ENCODE results near the gene PLXNB1.

PLXNB1 gene

DNA sequence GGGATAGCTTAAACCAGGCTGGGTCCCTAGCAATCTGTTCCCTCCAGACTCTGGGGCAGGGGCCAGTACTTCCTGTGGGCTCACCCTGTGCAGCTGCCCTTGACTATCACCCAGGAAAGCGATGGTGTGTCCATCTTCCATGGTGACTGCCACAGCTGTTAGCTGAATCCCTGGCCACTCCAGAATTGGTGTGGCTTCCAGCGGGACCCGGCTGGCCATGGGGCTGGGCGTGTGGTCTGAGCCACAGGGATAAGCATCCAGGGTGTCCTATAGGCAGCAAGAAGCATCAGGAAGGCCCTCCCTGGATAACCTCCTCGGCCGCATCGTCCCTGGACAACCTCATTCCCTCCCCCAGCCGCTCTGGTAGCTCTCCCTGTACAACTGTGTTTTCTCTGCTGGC is 7.2 kb downstream of the PLXNB1 start:
- H3K9ac ChIP-seq (ENCODE audit: low read length), result no peak overlapping the region
- no peaks in the 10 kb centered on the region for H3K9me3 ChIP-seq (ENCODE audit: low read length)
- no peak overlapping the region for H3K4me3 ChIP-seq (ENCODE audit: low read depth in 1 of 2, low read length in 2 of 2)
- peak overlapping the region; percentile 22 for H3K27ac ChIP-seq (ENCODE audit: low read depth, low read length)
- peaks cover 49% of the 10 kb centered on the region for H3K4me1 ChIP-seq (ENCODE audit: insufficient read depth, low read length)
- no peaks in the 10 kb centered on the region for H3K27me3 ChIP-seq (ENCODE audit: control insufficient read depth in 1 of 2, insufficient read depth in 2 of 2, low read length in 2 of 2)
- peaks cover 36% of the 10 kb centered on the region for H3K36me3 ChIP-seq (ENCODE audit: insufficient read depth, low read length)

- Histone ChIP-seq H3K4me3 (ENCODE audit: low read depth in 1 of 2, low read length in 2 of 2) (no peak overlapping the region), H3K9ac (ENCODE audit: low read length) (no peak overlapping the region), H3K27ac (ENCODE audit: low read depth, low read length) (no peak overlapping the region), H3K27me3 (ENCODE audit: control insufficient read depth in 1 of 2, insufficient read depth in 2 of 2, low read length in 2 of 2) (no peaks in the 10 kb centered on the region), H3K4me1 (ENCODE audit: insufficient read depth, low read length) (peaks cover 44% of the 10 kb centered on the region), H3K36me3 (ENCODE audit: insufficient read depth, low read length) (peaks cover 40% of the 10 kb centered on the region), H3K9me3 (ENCODE audit: low read length) (no peaks in the 10 kb centered on the region)
Observed at GRCh38 chr3:48422272-48422671, 7.6 kb downstream of the PLXNB1 start.

GRCh38 chr3:48420561-48420960 is 9.3 kb downstream of the PLXNB1 start:
- no peaks in the 10 kb centered on the region for H3K9me3 ChIP-seq (ENCODE audit: low read length)
- no peak overlapping the region for H3K4me3 ChIP-seq (ENCODE audit: low read depth in 1 of 2, low read length in 2 of 2)
- H3K9ac ChIP-seq (ENCODE audit: low read length), result no peak overlapping the region
- H3K36me3 ChIP-seq (ENCODE audit: insufficient read depth, low read length), result peaks cover 53% of the 10 kb centered on the region
- H3K27me3 ChIP-seq (ENCODE audit: control insufficient read depth in 1 of 2, insufficient read depth in 2 of 2, low read length in 2 of 2), result no peaks in the 10 kb centered on the region
- no peak overlapping the region for H3K27ac ChIP-seq (ENCODE audit: low read depth, low read length)
- peaks cover 27% of the 10 kb centered on the region for H3K4me1 ChIP-seq (ENCODE audit: insufficient read depth, low read length)

DNA sequence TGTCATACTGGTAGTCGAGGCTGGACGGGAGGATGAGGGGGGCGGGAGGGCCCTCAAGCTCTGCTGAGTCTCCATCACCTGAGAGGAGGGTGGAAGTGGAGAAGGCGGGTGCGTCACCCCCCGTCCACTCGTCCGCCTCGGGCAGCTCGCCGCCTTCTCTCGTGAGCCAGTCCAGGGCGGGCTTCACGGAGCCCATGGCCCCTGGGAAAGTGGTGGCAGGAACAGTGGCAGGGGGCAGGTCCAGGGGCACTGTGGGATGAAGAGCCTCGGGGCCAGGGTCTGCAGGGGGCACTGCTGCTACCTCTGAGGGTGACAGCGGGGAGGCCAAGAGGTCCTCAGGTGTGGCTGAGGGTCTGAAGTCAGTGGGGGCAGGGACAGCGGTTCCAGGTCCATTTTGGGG is 10.3 kb downstream of the PLXNB1 start:
- no peak overlapping the region for H3K27ac ChIP-seq (ENCODE audit: low read depth, low read length)
- peaks cover 20% of the 10 kb centered on the region for H3K4me1 ChIP-seq (ENCODE audit: insufficient read depth, low read length)
- H3K9me3 ChIP-seq (ENCODE audit: low read length), result no peaks in the 10 kb centered on the region
- H3K36me3 ChIP-seq (ENCODE audit: insufficient read depth, low read length), result peaks cover 62% of the 10 kb centered on the region
- H3K4me3 ChIP-seq (ENCODE audit: low read depth in 1 of 2, low read length in 2 of 2), result no peak overlapping the region
- no peak overlapping the region for H3K9ac ChIP-seq (ENCODE audit: low read length)
- H3K27me3 ChIP-seq (ENCODE audit: control insufficient read depth in 1 of 2, insufficient read depth in 2 of 2, low read length in 2 of 2), result no peaks in the 10 kb centered on the region

GRCh38 chr3:48419149-48419548 is 10.7 kb downstream of the PLXNB1 start:
- no peaks in the 10 kb centered on the region for H3K27me3 ChIP-seq (ENCODE audit: control insufficient read depth in 1 of 2, insufficient read depth in 2 of 2, low read length in 2 of 2)
- H3K9me3 ChIP-seq (ENCODE audit: low read length), result no peaks in the 10 kb centered on the region
- H3K9ac ChIP-seq (ENCODE audit: low read length), result no peak overlapping the region
- peaks cover 20% of the 10 kb centered on the region for H3K4me1 ChIP-seq (ENCODE audit: insufficient read depth, low read length)
- no peak overlapping the region for H3K4me3 ChIP-seq (ENCODE audit: low read depth in 1 of 2, low read length in 2 of 2)
- peaks cover 67% of the 10 kb centered on the region for H3K36me3 ChIP-seq (ENCODE audit: insufficient read depth, low read length)
- H3K27ac ChIP-seq (ENCODE audit: low read depth, low read length), result no peak overlapping the region

DNA sequence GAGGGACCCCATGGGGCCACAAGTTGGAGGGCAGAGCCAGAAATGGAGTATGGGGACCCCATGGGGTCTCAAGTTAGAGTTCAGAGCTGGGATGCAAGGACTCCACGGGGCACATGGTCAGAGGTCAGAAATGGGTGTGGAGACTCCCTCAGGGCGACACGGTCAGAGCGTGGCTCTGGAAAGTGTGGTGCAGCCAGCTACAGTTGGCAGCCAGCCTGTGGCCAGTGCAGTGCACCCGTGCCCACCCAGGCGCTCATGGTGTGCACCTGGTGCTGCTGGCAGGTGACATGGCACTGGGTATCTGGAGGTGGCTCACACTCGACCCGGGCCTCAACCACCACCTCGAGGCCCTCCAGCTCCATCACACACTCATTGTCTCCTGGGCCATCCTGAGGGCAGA is 11.2 kb downstream of the PLXNB1 start:
- no peak overlapping the region for H3K27ac ChIP-seq (ENCODE audit: low read depth, low read length)
- no peak overlapping the region for H3K4me3 ChIP-seq (ENCODE audit: low read depth in 1 of 2, low read length in 2 of 2)
- peaks cover 72% of the 10 kb centered on the region for H3K36me3 ChIP-seq (ENCODE audit: insufficient read depth, low read length)
- H3K9ac ChIP-seq (ENCODE audit: low read length), result no peak overlapping the region
- peaks cover 21% of the 10 kb centered on the region for H3K4me1 ChIP-seq (ENCODE audit: insufficient read depth, low read length)
- H3K9me3 ChIP-seq (ENCODE audit: low read length), result no peaks in the 10 kb centered on the region
- no peaks in the 10 kb centered on the region for H3K27me3 ChIP-seq (ENCODE audit: control insufficient read depth in 1 of 2, insufficient read depth in 2 of 2, low read length in 2 of 2)

- Histone ChIP-seq H3K27ac (ENCODE audit: low read depth, low read length) (no peak overlapping the region), H3K4me1 (ENCODE audit: insufficient read depth, low read length) (peaks cover 16% of the 10 kb centered on the region), H3K27me3 (ENCODE audit: control insufficient read depth in 1 of 2, insufficient read depth in 2 of 2, low read length in 2 of 2) (no peaks in the 10 kb centered on the region), H3K4me3 (ENCODE audit: low read depth in 1 of 2, low read length in 2 of 2) (no peak overlapping the region), H3K9ac (ENCODE audit: low read length) (no peak overlapping the region), H3K9me3 (ENCODE audit: low read length) (no peaks in the 10 kb centered on the region), H3K36me3 (ENCODE audit: insufficient read depth, low read length) (peaks cover 72% of the 10 kb centered on the region)
Observed at GRCh38 chr3:48418140-48418539, 11.7 kb downstream of the PLXNB1 start.

DNA sequence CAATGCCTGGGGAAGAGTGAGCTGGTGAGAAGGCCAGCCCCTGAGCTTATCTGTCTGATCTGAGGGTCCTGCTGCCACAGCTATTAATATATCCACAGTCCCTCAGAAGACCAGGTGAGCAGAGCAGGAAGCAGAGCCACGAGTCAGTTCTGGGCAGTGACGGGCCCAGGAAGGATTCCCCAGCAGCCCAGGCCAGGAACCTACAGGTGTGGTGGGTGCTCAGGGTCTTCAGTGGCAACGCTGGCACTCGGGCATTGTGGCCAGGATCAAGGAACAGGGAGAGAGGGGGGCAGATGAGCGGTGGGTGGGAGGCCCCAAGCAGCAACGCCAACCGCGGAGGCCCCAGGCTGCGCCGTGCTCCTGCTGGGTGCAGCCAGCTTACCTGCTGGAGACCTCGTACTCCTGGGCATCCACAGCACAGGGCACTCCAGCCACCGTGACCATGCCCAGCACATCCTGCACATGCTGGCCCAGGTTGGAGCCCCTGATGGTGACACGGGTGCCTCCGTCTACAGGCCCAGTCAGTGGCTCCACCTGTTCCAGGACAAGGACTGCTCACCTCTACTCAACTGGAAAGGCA is 12.3 kb downstream of the PLXNB1 start:
- Histone ChIP-seq H3K9ac (ENCODE audit: low read length) (no peak overlapping the region), H3K27ac (ENCODE audit: low read depth, low read length) (peak overlapping the region; percentile 14), H3K9me3 (ENCODE audit: low read length) (no peaks in the 10 kb centered on the region), H3K36me3 (ENCODE audit: insufficient read depth, low read length) (peaks cover 74% of the 10 kb centered on the region), H3K4me3 (ENCODE audit: low read depth in 1 of 2, low read length in 2 of 2) (no peak overlapping the region), H3K27me3 (ENCODE audit: control insufficient read depth in 1 of 2, insufficient read depth in 2 of 2, low read length in 2 of 2) (no peaks in the 10 kb centered on the region), H3K4me1 (ENCODE audit: insufficient read depth, low read length) (peaks cover 11% of the 10 kb centered on the region)

- Histone ChIP-seq H3K9me3 (ENCODE audit: low read length) (no peaks in the 10 kb centered on the region), H3K27ac (ENCODE audit: low read depth, low read length) (no peak overlapping the region), H3K36me3 (ENCODE audit: insufficient read depth, low read length) (peaks cover 74% of the 10 kb centered on the region)
Observed at GRCh38 chr3:48416546-48416945, 13.3 kb downstream of the PLXNB1 start.

DNA sequence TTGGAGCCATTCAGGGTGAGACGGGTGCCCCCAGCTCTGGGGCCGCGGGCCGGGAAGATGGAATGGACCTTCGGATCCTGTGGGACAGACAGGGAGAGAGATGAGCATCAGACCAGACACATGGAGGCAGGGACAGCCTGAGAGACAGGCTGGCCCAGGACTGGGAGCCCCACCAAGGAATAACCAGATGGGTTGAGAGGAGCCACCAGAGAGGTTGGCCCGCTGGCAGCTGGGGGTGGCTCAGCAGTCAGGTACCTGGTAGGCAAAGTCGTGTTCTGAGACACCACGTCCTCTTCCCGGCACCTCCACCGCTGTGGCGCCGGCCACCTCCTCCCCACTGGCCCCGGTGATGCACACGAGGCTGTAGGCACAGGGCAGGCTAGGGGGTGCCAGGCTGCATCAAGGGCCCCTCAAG is 13.8 kb downstream of the PLXNB1 start:
- H3K9me3 ChIP-seq (ENCODE audit: low read length), result no peaks in the 10 kb centered on the region
- no peak overlapping the region for H3K9ac ChIP-seq (ENCODE audit: low read length)
- H3K27me3 ChIP-seq (ENCODE audit: control insufficient read depth in 1 of 2, insufficient read depth in 2 of 2, low read length in 2 of 2), result no peaks in the 10 kb centered on the region
- peaks cover 76% of the 10 kb centered on the region for H3K36me3 ChIP-seq (ENCODE audit: insufficient read depth, low read length)
- H3K4me3 ChIP-seq (ENCODE audit: low read depth in 1 of 2, low read length in 2 of 2), result no peak overlapping the region
- H3K4me1 ChIP-seq (ENCODE audit: insufficient read depth, low read length), result peaks cover 11% of the 10 kb centered on the region
- no peak overlapping the region for H3K27ac ChIP-seq (ENCODE audit: low read depth, low read length)

More at GRCh38 chr3:48416546-48416945, 13.3 kb downstream of the PLXNB1 start:
- Histone ChIP-seq H3K4me3 (ENCODE audit: low read depth in 1 of 2, low read length in 2 of 2) (no peak overlapping the region), H3K4me1 (ENCODE audit: insufficient read depth, low read length) (peaks cover 11% of the 10 kb centered on the region), H3K9ac (ENCODE audit: low read length) (no peak overlapping the region), H3K27me3 (ENCODE audit: control insufficient read depth in 1 of 2, insufficient read depth in 2 of 2, low read length in 2 of 2) (no peaks in the 10 kb centered on the region)

GRCh38 chr3:48415251-48415953 is 14.5 kb downstream of the PLXNB1 start:
- no peak overlapping the region for H3K9ac ChIP-seq (ENCODE audit: low read length)
- H3K4me1 ChIP-seq (ENCODE audit: insufficient read depth, low read length), result peaks cover 11% of the 10 kb centered on the region
- no peaks in the 10 kb centered on the region for H3K9me3 ChIP-seq (ENCODE audit: low read length)
- H3K27ac ChIP-seq (ENCODE audit: low read depth, low read length), result no peak overlapping the region
- no peaks in the 10 kb centered on the region for H3K27me3 ChIP-seq (ENCODE audit: control insufficient read depth in 1 of 2, insufficient read depth in 2 of 2, low read length in 2 of 2)
- no peak overlapping the region for H3K4me3 ChIP-seq (ENCODE audit: low read depth in 1 of 2, low read length in 2 of 2)
- H3K36me3 ChIP-seq (ENCODE audit: insufficient read depth, low read length), result peaks cover 79% of the 10 kb centered on the region
